ENCODE results near the gene ALAS1. TPM values are rescaled to one million over a fixed set of nuclear protein-coding genes. Genes with fewer than 3 reads are reported as not detected.

ALAS1 gene
- total RNA-seq, 1 donor from 2014 or later: 134 TPM

GRCh38 chr3:52197499-52197841, 490 bp upstream of the ALAS1 start:
- DNase-seq (ENCODE audit: low spot score): no peak

- no peak for DNase-seq (ENCODE audit: low spot score)
Measured at GRCh38 chr3:52198643-52199608, 966 bp downstream of the ALAS1 start.

DNA sequence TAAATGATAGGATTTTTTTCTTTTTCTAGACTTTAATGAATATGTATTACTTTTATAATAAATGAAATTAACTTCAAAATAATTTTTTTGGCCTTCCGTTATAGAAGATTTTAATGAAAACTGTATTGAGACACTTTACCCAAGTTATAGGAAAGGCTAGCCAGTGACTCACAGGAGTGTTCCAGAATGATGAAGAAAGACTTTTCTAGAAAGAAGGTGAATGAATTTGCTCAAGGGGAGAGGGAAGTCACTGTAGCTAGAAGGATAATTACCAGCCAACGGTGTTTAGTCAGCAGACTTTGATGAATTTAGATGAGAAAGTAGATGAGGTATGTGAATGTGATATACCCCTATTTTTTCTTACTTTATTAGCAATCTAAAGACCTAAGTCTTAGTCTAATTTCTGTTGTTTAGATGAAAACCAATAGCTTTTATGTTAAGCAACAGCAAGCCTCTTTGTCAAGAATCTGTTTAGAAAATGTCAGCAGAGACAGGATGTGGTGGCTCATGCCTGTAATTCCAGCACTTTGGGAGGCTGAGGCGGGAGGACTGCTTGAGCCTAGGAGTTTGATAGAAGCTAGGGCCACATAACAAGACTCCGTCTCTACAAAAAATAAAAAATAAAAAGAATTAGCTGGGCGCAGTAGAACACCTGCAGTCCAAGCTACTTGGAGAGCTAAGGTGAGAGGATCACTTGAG, 3.2 kb downstream of the ALAS1 start:
- DNase-seq (ENCODE audit: low spot score): no peak

- DNase-seq (ENCODE audit: low spot score): no peak
Measured at GRCh38 chr3:52202384-52203077, 4.6 kb downstream of the ALAS1 start.

GRCh38 chr3:52203701-52204100, 5.7 kb downstream of the ALAS1 start:
- DNase-seq (ENCODE audit: low spot score): no peak

DNA sequence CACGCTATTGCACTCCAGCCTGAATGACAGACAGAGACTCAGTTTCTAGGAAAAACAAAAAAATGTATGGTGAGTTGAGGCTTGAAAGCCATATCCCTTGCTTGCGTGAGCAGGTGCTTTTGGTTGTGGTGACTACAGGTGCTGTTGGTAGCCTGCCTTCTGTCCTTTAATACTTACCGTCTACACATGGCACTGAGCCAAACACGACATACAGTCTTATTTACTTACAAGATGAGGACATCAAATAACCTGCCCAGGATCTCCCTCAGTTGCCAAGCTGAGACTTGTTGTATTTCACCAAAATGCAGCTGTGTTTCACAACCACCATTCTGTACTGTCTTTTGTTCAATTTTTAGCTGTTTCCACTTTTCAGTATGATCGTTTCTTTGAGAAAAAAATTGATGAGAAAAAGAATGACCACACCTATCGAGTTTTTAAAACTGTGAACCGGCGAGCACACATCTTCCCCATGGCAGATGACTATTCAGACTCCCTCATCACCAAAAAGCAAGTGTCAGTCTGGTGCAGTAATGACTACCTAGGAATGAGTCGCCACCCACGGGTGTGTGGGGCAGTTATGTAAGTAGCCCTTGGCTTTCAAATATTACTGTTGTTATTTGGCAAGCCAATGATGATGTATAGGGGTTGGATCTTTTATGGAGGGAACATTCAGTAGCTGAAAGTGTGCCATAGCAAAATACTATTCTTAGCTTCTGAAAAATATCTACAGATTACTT, 6.5 kb downstream of the ALAS1 start:
- no peak for DNase-seq (ENCODE audit: low spot score)

- no peak for DNase-seq (ENCODE audit: low spot score)
Measured at GRCh38 chr3:52205727-52206372, 7.9 kb downstream of the ALAS1 start.

- DNase-seq (ENCODE audit: low spot score): no peak
Measured at GRCh38 chr3:52208556-52208955, 10.6 kb downstream of the ALAS1 start.

DNA sequence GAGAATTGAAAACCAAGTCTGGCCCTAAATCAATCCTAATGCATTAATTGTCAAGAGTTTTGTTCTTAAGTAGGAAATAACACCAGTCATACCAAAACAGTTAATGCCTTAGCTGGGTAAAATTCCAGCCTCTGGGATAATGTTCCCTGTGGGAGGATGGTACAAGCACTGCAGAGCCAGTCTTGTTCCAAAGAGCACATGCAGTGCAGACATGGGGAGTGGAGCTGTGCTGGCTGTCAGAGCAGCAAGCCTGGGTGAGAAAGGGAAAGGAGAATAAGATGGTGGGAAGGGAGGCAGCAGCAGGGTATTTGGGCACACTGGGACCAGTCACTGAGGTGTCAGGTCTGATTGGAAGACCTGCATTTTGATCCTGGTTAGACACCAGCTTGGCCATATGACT, 12.1 kb downstream of the ALAS1 start:
- DNase-seq (ENCODE audit: low spot score): no peak

GRCh38 chr3:52210550-52211046, 12.6 kb downstream of the ALAS1 start:
- DNase-seq (ENCODE audit: low spot score): no peak

GRCh38 chr3:52211268-52211891, 13.4 kb downstream of the ALAS1 start:
- no peak for DNase-seq (ENCODE audit: low spot score)

GRCh38 chr3:52213005-52213404, 15.0 kb downstream of the ALAS1 start:
- no peak for DNase-seq (ENCODE audit: low spot score)

DNA sequence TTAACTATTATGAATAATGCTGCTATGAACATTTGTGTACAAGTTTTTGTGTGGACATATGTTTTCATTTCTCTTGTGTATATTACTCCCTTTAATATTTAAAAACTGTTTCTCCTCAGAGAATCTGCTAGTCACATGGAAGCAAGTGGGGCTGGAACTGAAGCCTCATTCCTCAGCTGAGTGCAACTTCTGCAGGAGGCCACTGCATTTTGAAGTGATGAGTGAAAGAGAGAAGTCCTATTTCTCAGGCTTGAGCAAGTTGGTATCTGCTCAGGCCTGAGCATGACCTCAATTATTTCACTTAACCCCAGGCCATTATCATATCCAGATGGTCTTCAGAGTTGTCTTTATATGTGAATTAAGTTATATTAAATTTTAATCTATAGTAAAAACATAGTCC, 15.9 kb downstream of the ALAS1 start:
- no peak for DNase-seq (ENCODE audit: low spot score)

DNA sequence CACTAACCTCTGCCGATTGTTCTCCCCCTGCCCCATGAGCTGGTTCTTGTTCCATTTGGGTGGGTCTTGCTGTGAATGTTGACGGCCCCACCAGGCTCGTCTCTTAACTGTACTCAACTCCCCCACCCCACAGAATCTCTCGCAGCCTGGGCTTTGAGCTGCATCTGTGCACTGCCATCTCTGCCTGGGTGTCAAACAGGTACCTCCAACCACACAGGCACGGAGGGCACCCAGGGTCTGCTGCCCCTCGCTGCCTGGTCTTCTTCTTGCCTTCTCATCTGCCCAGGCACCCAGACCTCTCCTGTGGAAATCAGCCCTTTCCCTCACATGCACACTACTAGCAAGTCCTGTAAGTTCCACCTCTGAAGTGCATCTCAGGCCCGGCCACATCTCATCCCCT, 17.4 kb downstream of the ALAS1 start:
- DNase-seq (ENCODE audit: low spot score): no peak

GRCh38 chr3:52216585-52217408, 18.8 kb downstream of the ALAS1 start:
- no peak for DNase-seq (ENCODE audit: low spot score)

DNA sequence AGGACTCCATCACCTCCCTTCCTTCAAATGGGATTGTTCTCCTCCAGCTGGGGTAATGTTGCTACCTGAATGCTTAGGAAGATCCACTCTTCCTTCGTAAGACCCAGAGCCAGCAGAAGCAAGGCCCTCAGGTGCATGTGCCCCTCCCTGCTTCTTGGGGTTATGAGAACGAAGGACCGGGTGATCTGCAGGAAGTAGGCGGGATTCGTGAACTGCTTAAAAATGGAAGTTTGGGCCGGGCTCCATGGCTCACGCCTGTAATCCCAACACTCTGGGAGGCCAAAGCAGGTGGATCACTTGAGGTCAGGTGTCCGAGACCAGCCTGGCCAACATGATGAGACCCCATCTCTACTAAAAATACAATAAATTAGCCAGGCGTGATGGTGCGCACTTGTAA, 19.4 kb downstream of the ALAS1 start:
- DNase-seq (ENCODE audit: low spot score): no peak

GRCh38 chr3:52218026-52218425, 20.1 kb downstream of the ALAS1 start:
- DNase-seq (ENCODE audit: low spot score): no peak

DNA sequence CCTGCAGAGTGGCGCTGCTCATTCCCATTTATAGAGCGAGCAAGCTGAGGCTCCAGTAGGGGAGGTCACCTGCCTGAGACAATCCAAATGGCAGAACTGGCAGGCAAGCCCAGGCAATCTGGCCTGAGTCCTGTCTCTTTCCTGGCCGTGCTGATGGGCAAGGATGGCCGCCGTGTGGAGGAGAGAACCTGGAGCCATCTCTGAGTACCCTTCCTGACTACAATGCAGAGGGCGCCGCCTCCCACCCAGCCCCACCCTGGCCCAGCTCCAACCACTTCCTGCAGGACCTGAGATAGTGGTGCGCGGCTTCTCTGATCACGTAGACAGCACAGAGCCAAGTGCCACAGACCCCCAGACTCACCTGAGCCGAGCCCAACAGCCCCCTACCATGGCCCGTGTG, 20.5 kb downstream of the ALAS1 start:
- DNase-seq (ENCODE audit: low spot score): no peak

DNA sequence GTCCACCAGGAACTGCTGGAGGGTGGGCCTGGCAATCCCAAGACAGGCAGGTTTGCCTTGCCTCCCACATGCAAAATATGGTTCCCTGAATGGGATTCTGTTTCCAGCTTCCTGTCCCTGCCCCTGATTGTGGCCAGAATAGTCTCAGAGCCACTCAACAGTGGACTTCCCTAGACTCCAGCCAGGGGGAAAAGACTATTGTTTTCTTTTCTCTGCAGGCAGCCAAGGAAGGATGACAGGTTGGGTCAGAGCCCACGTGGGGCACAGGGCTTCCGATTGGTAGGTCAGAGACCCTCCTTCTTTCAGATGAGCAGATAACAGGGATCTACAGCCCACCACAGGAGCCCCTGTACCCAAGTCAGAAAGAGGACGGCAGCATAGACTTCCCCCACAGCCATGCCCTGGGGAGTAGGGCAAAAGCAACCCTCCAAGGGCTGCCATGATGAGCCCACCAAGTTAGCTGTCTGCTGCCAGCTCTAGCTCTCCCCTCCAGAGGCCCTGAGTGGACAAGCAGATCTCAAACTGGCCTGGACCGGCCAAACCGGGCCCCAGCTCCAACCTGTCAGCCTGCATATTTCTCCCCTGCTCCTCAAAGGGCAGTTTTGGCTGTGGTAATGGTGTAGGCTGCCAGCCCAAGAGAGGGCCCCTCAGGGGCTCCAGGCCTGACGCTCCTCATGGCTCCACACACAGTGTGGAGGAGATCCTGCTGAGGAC, 21.1 kb downstream of the ALAS1 start:
- no peak for DNase-seq (ENCODE audit: low spot score)

Measured in mesenteric fat pad (tissue), 1 donor.